ENCODE measurements around the gene CEMIP.

The CEMIP gene

DNA sequence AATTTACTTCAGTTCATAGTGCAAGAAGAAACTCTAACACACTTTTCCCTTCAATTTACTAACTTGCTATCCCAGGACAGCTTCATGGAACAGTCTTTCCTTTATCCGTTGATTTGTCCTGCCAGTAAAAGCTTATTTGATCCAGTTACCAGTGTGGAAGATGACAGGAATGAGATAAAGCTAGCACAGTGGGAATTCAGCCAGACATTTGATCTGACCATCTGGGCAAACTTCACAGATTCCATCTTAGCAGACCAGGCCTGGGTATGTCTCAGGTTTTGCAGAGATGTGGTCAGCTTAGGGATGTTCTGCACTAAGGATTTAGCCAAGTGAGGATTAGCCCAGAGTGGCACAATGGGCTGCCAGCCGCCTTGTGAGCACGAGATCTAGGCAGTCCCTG, 19.7 kb downstream of the CEMIP start:
- no peaks in the 10 kb centered on the region for H3K36me3 ChIP-seq (replicated peaks)

DNA sequence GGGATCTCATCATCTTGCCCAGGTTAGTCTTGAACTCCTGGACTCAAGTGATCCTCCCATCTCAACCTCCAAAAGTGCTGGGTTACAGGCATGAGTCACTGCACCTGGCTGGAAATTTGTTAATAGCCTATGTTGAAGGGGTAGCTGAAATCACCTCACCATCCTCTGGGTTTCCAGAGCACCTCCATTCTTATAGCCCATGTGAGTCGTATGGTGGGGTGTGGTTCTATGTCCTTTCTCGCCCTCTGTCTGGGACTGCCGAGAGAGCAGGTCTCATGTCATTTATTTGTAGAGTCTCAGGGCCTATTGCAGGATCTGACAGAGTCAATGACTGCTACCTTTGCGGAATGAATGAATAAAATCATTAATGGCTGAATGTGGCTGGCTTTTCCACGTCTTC, 20.9 kb downstream of the CEMIP start:
- Histone ChIP-seq H3K27ac (no peak overlapping the region), H3K4me3 (ENCODE audit: low read depth, low read length) (no peak overlapping the region), H3K27me3 (replicated peaks) (no peaks in the 10 kb centered on the region), H3K36me3 (replicated peaks) (no peaks in the 10 kb centered on the region)
- in situ Hi-C loops (cut with HindIII; ENCODE audit: low pct_ligation_motif_present, low sequenced_read_pairs), result no loop called here
- DNase-seq, result no peak
- TF ChIP-seq, protein P1, sequence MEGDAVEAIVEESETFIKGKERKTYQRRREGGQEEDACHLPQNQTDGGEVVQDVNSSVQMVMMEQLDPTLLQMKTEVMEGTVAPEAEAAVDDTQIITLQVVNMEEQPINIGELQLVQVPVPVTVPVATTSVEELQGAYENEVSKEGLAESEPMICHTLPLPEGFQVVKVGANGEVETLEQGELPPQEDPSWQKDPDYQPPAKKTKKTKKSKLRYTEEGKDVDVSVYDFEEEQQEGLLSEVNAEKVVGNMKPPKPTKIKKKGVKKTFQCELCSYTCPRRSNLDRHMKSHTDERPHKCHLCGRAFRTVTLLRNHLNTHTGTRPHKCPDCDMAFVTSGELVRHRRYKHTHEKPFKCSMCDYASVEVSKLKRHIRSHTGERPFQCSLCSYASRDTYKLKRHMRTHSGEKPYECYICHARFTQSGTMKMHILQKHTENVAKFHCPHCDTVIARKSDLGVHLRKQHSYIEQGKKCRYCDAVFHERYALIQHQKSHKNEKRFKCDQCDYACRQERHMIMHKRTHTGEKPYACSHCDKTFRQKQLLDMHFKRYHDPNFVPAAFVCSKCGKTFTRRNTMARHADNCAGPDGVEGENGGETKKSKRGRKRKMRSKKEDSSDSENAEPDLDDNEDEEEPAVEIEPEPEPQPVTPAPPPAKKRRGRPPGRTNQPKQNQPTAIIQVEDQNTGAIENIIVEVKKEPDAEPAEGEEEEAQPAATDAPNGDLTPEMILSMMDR (IDR thresholded peaks at IDR 0.05; ENCODE audit: low read depth, low read length, missing control alignments), result no peak

More for the DNA sequence above, 19.7 kb downstream of the CEMIP start:
- in situ Hi-C loops (cut with HindIII; ENCODE audit: low pct_ligation_motif_present, low sequenced_read_pairs), result no loop called here
- Histone ChIP-seq H3K27ac (no peak overlapping the region), H3K4me3 (ENCODE audit: low read depth, low read length) (no peak overlapping the region), H3K27me3 (replicated peaks) (no peaks in the 10 kb centered on the region)
- no peak for DNase-seq
- TF ChIP-seq, protein P1 (IDR thresholded peaks at IDR 0.05; ENCODE audit: low read depth, low read length, missing control alignments), result no peak

DNA sequence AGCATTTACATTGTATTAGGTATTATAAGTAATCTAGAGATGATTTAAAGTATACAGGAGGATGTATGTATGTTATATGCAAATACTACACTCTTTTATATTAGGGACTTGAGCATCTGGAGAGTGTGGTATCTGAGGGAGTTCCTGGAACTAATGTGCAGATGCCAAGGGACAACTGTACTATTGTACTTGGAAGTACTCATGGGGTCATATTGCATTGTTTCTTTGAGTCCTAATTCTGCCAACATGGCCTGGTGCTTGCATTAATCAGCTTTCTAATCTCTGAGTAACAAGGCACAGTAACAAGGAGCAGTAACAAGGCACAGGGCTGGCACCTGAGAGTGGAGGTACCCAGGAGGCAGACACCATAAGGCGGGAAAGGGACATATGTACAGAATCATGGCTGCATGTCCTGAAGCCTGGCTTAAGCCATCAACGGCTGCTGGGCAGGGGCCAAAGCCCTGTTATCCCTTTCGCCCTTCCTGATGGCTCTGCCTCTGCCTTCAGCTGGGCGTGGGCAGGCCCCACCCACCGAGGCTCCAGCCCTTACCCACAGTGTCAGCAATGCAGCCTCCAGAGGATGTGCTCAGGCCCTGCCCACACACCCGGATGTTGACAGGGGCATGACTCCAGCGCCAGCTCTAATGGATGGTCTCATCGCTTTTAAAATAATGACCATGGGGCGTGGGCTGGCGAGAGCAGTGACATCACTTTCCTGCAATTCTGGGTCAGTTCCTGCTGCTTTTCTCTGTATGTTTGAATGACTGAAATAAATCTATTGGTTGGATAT, 22.9 kb downstream of the CEMIP start:
- Histone ChIP-seq H3K27ac (no peak overlapping the region), H3K36me3 (replicated peaks) (no peaks in the 10 kb centered on the region), H3K4me3 (ENCODE audit: low read depth, low read length) (no peak overlapping the region), H3K27me3 (replicated peaks) (no peaks in the 10 kb centered on the region)
- in situ Hi-C loops (cut with HindIII; ENCODE audit: low pct_ligation_motif_present, low sequenced_read_pairs), result no loop called here
- TF ChIP-seq, protein P1 (IDR thresholded peaks at IDR 0.05; ENCODE audit: low read depth, low read length, missing control alignments), result no peak
- no peak for DNase-seq

DNA sequence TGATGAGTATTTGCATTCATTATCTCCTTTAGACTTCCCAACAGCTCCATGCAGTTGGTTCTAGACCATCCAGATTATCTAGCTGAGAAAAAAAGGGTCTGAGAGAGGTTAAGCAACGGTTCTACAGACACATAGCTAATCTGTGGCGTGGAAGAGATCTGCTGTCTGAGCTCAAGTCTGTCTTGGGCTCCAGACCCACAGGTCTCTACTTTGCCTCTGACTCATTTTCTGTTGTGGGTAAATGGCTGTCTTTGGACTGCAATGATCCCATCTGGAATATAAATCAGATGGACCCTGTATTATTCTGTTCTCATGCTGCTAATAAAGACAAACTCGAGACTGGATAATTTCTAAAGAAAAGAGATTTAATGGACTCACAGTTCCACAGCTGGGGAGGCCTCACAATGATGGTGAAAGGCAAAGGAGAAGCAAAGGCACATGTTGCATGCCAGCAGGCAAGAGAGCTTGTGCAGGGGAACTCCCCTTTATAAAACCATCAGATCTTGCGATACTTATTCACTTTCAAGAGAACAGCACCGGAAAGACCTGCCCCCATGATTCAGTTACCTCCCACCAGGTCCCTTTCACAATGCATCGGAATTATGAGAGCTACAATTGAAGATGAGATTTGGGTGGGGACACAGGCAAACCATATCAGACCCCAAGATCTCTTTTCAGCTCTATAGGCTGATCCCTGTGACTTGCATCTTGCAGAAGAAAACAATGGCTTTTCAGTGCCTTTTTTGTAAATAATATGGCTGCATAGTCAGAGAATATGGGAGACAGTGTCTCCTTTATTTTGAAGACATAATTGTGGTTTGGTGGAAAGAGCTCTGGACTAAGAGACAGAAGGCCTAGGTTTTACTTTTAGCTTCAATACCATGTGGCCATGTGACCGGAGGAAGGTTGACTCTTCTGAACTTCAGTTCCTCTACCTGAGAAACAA, 24.7 kb downstream of the CEMIP start:
- Histone ChIP-seq H3K27ac (no peak overlapping the region), H3K27me3 (replicated peaks) (no peaks in the 10 kb centered on the region), H3K36me3 (replicated peaks) (no peaks in the 10 kb centered on the region), H3K4me3 (ENCODE audit: low read depth, low read length) (no peak overlapping the region)
- in situ Hi-C loops (cut with HindIII; ENCODE audit: low pct_ligation_motif_present, low sequenced_read_pairs), result no loop called here
- TF ChIP-seq, protein P1 (IDR thresholded peaks at IDR 0.05; ENCODE audit: low read depth, low read length, missing control alignments), result no peak
- DNase-seq, result no peak

DNA sequence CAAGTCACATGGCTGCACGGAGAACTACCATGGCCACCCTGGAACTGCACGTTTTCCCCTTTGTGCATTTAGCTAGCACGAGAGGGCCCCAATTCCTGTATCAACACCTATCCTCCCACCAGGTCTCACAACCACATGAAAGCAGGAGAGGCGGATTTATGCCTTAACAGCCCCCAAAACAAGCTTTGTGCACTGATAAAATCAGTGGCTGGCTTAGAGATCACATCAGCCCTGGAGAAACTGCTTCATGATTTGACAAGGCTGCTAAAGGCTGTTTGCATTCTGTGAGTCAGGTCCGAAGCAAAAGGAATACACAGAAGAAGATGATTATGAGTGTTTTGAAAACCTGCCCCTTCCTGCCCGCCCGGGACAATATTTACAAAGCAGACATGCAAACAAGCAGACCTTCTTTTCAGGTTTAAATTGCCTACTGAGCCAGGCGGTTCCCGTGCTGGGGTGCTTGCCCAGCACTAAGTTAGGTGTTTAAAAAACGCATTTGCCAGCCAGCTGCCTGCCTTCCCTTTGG, 25.9 kb downstream of the CEMIP start:
- H3K27ac ChIP-seq, result no peak overlapping the region
- in situ Hi-C loops (cut with HindIII; ENCODE audit: low pct_ligation_motif_present, low sequenced_read_pairs), result no loop called here
- DNase-seq, result no peak

More for the DNA sequence above, 25.9 kb downstream of the CEMIP start:
- Histone ChIP-seq H3K36me3 (replicated peaks) (no peaks in the 10 kb centered on the region), H3K27me3 (replicated peaks) (no peaks in the 10 kb centered on the region), H3K4me3 (ENCODE audit: low read depth, low read length) (no peak overlapping the region)
- TF ChIP-seq, protein P1 (IDR thresholded peaks at IDR 0.05; ENCODE audit: low read depth, low read length, missing control alignments), result no peak
